CD4-positive, alpha-beta T cell treated with Interleukin-17A for 4 hours (primary cell): ENCODE measurements around the gene TMEM191C.
"Not testable (repeated sequence)": the region's sequence is repeated elsewhere in the genome, so short reads cannot be mapped to it uniquely, and the experiment has no call there.

Source experiments
- DNase-seq: peaks from one replicate; pipeline ENCODE4 v3.0.0-alpha.2; 2020; ENCODE audit warnings: mixed read lengths

Gene TMEM191C

DNA sequence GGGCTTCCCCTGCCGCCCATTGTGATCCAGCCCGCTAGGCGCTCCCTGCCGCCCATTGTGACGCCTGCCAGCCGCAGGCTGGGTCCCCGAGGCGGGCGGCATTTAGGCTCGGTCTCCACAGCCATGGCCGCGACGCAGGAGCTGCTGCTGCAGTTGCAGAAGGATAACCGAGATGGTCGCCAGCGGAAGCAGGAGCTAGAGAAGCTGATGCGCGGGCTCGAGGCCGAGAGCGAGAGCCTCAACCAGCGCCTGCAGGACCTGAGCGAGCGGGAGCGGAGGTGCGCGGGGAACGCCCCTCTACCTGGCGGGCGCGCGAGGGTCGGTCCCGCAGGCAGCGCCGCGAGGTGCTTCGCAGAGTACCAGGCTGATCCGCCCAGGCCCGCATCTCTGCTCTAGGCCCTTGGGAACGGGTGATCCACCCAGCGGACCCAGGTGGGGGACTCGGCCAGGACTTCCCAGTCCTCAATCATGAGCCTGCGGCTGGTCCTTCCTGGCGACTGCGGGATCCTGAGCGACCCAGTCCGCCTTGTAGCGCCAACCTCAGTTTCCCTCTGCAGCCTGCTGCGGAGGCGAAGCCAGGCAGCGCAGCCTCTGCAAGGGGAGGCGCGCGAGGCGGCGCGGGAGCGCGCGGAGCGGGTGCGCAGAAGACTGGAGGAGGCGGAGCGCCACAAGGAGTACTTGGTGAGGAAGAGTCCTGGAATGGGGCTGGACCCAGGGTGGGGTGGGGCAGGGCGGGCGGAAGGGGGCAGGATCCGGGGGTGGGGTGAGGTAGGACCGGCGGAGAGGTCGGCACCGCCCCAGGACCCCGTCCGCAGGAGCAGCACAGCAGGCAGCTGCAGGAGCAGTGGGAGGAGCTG is at the start of gene TMEM191C:
TSS of gene TMEM191C (plus strand) at position 51 of the 857 bp plus-strand sequence. CDS start at position 124, 73 bp downstream.
- DNase-seq: not testable (repeated sequence)

GRCh38 chr22:21417853-21418252 is 49.3 kb upstream of the TMEM191C start:
- DNase-seq: not testable (repeated sequence)

GRCh38 chr22:21418974-21419638 is 48.1 kb upstream of the TMEM191C start:
- DNase-seq: not testable (repeated sequence)

DNA sequence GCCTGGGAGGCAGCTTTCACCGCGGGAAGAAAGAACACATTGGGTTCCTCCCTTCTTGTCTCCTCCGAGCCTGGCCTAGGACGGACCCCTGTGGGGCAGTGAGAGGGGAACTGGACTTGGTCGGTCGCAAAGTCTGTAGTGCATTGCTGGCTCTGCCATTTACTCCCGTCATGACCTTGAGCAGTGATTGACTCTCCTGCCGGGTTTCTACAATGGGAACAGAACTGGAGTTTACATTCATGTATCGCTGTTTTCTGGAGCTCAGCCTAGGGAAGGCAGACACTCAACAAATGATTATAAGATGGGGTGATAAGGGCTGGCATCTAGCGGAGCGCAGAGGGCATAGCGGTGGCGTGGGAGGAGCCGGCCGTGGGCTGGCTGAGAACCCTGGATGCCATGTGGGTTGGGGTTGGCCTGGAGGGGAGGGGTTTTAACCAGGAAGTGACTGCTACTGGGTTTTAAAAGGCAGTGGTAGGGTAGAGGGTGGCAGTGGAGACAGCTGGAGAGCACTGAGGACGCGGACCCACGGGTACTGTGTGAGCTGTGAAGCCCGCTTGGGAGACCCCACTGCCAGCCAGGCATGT is 46.9 kb upstream of the TMEM191C start:
- not testable (repeated sequence) for DNase-seq

GRCh38 chr22:21424084-21424709 is 43.0 kb upstream of the TMEM191C start:
- not testable (repeated sequence) for DNase-seq

GRCh38 chr22:21434378-21435233 is 32.6 kb upstream of the TMEM191C start:
- not testable (repeated sequence) for DNase-seq

GRCh38 chr22:21435998-21436810 is 31.0 kb upstream of the TMEM191C start:
- not testable (repeated sequence) for DNase-seq

GRCh38 chr22:21438013-21438412 is 29.2 kb upstream of the TMEM191C start:
- DNase-seq: not testable (repeated sequence)

GRCh38 chr22:21440018-21440636 is 27.1 kb upstream of the TMEM191C start:
- not testable (repeated sequence) for DNase-seq

GRCh38 chr22:21440676-21441075 is 26.5 kb upstream of the TMEM191C start:
- DNase-seq: not testable (repeated sequence)

DNA sequence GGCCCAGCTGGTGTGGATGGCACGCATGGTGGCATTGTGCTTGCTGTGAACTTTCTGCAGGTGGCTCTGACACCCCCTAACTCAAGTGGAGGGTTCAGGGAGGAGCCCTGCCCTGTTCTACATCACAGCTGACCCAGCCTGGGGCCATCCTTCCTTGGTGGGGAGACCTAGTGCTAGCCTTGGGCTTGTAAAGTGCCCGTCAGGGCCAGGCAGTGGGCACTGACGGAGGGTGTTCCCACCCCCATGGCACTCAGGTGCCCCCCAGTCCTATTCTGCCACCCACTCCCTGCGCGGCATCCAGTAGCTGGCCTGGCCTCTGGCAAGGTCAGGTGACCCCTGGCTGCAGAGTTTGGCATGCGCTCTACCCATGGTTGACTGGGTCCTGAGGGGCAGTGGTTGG is 26.0 kb upstream of the TMEM191C start:
- not testable (repeated sequence) for DNase-seq

GRCh38 chr22:21442123-21442522 is 25.1 kb upstream of the TMEM191C start:
- not testable (repeated sequence) for DNase-seq

GRCh38 chr22:21442646-21443045 is 24.5 kb upstream of the TMEM191C start:
- not testable (repeated sequence) for DNase-seq

DNA sequence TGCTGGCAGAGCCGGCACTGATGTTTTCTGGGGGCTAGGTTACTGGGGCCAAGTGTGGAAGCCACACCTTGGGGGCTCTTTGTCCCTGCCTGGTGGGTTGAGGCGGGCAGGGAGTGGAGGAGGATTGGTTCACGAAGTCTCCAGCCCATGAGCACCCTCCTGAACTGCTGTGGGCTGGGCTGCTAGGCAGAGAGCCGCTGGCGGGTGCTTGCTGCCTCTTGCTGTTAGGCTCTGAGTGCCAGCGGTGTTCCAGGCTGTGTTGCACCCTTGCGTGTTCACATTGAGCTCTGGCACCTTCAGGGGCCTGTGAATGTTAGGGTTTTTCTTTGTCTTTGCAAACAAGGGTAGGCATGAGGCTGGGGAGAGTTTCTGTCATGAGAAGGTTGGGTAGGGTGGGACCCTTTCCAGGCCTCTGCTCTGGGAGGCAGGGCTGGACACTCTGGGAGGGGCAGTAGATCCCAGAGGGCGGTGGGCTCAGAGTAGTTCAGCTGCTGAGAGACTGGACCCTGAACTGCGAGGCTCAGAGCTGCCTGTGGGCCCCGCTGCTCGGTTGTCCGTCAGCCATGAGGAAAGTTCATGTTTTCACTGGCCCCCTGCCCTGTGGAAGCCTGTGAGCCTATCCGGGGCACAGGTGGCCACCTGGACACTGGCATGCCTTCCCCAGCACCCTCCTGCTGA is 24.0 kb upstream of the TMEM191C start:
- no peak for DNase-seq

DNA sequence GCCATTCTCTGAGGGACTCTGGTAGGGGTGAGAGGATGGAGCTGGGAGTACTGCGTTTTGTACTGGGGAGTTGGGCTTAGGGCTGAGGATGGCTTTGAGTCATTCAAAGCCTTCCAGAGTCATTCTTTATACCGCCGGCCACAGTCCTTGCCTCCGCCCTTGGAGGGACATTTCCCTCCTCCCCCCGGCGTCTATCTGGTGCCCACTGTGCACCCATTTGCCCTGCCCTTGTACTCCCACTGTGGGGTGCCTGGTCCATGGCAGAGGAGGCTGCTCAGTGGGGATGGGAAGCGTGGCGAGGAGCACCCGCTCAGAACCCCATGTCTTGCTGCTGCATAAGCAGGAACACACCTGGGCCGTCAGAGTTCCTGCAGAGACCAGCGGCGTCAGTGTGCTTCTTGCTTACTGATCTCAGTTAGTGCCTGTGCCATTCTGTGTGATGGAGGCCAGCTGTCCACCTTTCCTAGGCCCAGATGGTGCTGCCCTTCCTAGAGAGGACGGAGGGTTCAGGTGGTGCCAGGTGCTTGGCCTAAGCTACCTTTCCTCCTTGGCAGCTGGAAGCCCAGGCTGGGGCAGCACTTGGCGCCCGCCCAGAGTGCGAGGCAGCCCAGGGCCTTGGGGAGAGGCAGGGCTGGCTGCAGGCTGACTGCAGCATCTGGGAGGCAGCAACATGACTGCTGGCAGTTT is 23.3 kb upstream of the TMEM191C start:
- DNase-seq: no peak

DNA sequence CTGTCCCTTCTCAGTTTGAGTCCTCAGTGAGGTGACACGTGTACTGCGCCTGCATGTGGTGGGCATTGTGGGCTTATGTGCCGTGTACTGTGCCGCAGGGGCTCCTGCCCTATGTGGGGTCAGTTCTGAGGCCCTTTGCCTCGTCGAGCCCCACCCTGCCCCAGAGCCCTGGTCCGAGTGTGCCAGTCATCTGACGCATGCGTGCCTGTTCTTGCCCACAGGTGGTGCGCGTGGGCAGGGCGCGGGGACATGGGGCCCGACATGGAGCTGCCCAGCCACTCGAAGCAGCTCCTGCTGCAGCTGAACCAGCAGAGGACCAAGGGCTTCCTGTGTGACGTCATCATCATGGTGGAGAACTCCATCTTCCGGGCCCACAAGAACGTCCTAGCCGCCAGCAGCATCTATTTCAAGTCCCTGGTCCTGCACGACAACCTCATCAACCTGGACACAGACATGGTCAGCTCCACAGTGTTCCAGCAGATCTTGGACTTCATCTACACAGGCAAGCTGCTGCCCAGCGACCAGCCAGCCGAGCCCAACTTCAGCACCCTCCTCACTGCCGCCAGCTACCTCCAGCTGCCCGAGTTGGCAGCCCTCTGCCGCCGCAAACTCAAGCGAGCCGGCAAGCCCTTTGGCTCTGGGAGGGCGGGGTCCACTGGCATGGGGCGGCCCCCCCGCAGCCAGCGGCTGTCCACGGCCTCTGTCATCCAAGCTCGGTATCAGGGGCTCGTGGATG is 22.3 kb upstream of the TMEM191C start:
- DNase-seq: no peak

- no peak for DNase-seq
These were observed 21.6 kb upstream of the TMEM191C start for GRCh38 chr22:21445437-21446127.
